DOHH2 (cell line): ENCODE results near the gene UBE4B.

Experiments used
- H3F3A ChIP-seq: fragments of 200-600 bp; sonication (generic), shearing (Covaris generic); 2 replicates; pipeline ENCODE4 v1.6.0; 2016; ENCODE audit warnings: antibody characterized with exemption, mild to moderate bottlenecking; ENCODE audit not compliant: control insufficient read depth, insufficient read depth
- H3K27ac ChIP-seq: fragments of 200-600 bp; sonication (generic); 2 replicates; pipeline ENCODE4 v1.5.1; 2014; ENCODE audit warnings: low read depth, mild to moderate bottlenecking, low read length, moderate library complexity
- H3K27me3 ChIP-seq: fragments of 200-600 bp; sonication (generic); 2 replicates; pipeline ENCODE4 v1.6.1; 2014; ENCODE audit warnings: mild to moderate bottlenecking, low read length, mixed read lengths; ENCODE audit not compliant: control insufficient read depth
- H3K36me3 ChIP-seq: fragments of 200-600 bp; sonication (generic); 2 replicates; pipeline ENCODE4 v1.6.1; 2014; ENCODE audit warnings: mild to moderate bottlenecking, low read length, moderate library complexity, mixed read lengths; ENCODE audit not compliant: control insufficient read depth
- H3K4me1 ChIP-seq: fragments of 200-600 bp; sonication (generic); 2 replicates; pipeline ENCODE4 v1.6.1; 2014; ENCODE audit warnings: mild to moderate bottlenecking, low read length, mixed read lengths; ENCODE audit not compliant: control insufficient read depth
- H3K4me2 ChIP-seq: fragments of 200-600 bp; sonication (generic); 2 replicates; pipeline ENCODE4 v1.6.0; 2014; ENCODE audit warnings: mild to moderate bottlenecking, low read length, moderate library complexity
- H3K4me3 ChIP-seq: fragments of 200-600 bp; sonication (generic); 2 replicates; pipeline ENCODE4 v1.5.1; 2014; ENCODE audit warnings: mild to moderate bottlenecking, low read length, mixed read lengths
- H3K79me2 ChIP-seq: fragments of 200-600 bp; sonication (generic); 2 replicates; pipeline ENCODE4 v1.6.1; 2014; ENCODE audit warnings: mild to moderate bottlenecking, low read length, mixed read lengths; ENCODE audit not compliant: control insufficient read depth
- H3K9me2 ChIP-seq: fragments of 200-600 bp; sonication (generic); replicated peaks from 2 replicates; pipeline ENCODE4 v1.6.1; 2014; ENCODE audit warnings: mild to moderate bottlenecking, low read length, mixed read lengths; ENCODE audit not compliant: control insufficient read depth
- H3K9me3 ChIP-seq: fragments of 200-600 bp; sonication (generic); 2 replicates; pipeline ENCODE4 v1.6.1; 2014; ENCODE audit warnings: antibody characterized with exemption, low read length, mixed read lengths; ENCODE audit not compliant: control insufficient read depth, insufficient read depth
- H4K20me1 ChIP-seq: fragments of 200-600 bp; sonication (generic); 2 replicates; pipeline ENCODE4 v1.6.0; 2014; ENCODE audit warnings: low read depth, mild to moderate bottlenecking, antibody characterized with exemption, low read length, moderate library complexity; ENCODE audit not compliant: control insufficient read depth, insufficient read depth
- EZH2phosphoT487 ChIP-seq: fragments of 200-600 bp; sonication (generic); IDR thresholded peaks from 2 replicates; pipeline ENCODE4 v1.6.1; 2017; ENCODE audit warnings: borderline replicate concordance, mild to moderate bottlenecking, antibody characterized with exemption, low read length, moderate library complexity, mixed read lengths
- TF ChIP-seq, protein P1 (sequence below): fragments of 200-600 bp; sonication (generic); IDR thresholded peaks from one replicate; pipeline ENCODE4 v1.5.1; 2014; ENCODE audit warnings: antibody characterized with exemption, mild to moderate bottlenecking, low read depth, low read length; ENCODE audit not compliant: poor library complexity, severe bottlenecking

UBE4B gene

DNA sequence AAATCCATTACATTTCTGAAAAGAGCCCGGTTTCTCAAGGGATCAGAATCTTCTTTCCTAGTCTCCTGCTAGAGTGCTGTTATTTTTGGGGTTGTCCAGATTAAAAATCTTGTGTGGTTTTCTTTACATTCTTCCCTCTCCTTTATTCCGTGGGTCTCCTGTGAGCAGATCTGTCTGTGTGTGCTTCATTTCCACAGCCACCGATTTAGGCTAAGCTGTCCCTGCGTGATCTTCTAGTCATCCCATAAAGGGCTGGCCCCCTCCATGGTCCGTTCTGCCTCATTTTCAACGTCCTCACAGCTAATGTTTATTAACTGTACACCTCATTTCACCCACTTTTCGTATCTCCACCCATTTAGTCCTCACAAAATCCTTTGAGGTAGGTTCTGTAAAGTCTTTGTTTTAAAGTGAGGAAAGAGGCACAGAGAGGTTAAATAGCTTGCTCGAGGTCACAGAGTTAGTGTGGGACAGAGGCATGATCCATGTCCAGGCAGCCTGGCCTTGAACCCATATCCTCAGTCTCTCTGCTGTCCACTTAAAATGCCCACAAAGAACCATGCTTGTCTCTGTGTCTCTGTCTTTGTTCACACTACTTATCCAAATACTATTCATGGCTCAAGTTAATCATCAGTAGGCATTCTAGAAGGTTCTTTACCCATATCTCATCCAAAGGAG lies 139.4 kb downstream of the UBE4B start:
- H3K4me1 ChIP-seq, result no peaks in the 10 kb centered on the region
- no peaks in the 10 kb centered on the region for H3K79me2 ChIP-seq
- H3K9me3 ChIP-seq, result no peaks in the 10 kb centered on the region
- no peaks in the 10 kb centered on the region for H4K20me1 ChIP-seq
- no peak overlapping the region for H3K4me2 ChIP-seq
- no peak overlapping the region for H3K4me3 ChIP-seq
- H3K36me3 ChIP-seq, result peaks cover 13% of the 10 kb centered on the region
- H3K27ac ChIP-seq, result no peak overlapping the region
- H3K9me2 ChIP-seq, result no peaks in the 10 kb centered on the region
- no peak for TF ChIP-seq EZH2phosphoT487
- TF ChIP-seq, protein P1, sequence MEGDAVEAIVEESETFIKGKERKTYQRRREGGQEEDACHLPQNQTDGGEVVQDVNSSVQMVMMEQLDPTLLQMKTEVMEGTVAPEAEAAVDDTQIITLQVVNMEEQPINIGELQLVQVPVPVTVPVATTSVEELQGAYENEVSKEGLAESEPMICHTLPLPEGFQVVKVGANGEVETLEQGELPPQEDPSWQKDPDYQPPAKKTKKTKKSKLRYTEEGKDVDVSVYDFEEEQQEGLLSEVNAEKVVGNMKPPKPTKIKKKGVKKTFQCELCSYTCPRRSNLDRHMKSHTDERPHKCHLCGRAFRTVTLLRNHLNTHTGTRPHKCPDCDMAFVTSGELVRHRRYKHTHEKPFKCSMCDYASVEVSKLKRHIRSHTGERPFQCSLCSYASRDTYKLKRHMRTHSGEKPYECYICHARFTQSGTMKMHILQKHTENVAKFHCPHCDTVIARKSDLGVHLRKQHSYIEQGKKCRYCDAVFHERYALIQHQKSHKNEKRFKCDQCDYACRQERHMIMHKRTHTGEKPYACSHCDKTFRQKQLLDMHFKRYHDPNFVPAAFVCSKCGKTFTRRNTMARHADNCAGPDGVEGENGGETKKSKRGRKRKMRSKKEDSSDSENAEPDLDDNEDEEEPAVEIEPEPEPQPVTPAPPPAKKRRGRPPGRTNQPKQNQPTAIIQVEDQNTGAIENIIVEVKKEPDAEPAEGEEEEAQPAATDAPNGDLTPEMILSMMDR, result no peak
- no peaks in the 10 kb centered on the region for H3F3A ChIP-seq
- no peaks in the 10 kb centered on the region for H3K27me3 ChIP-seq

DNA sequence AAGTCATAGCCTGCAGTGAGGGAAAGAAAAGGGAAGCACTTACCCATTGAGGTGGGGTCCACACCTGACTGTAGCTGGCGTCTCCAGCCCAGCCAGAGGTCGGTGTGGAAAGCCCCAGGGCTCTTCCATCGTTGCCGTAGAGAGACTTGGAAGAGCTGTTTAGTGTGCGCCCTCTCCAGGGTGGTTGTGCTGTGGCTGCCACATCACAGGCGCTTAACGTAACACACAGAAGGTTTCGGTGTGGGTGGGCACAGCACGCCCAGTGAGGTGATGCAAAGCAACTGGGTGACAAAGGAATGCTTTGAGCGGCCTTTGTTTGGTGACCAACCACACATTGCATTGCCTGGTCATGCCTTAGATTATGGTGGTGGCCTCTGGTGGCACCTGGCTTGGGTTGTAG lies 140.8 kb downstream of the UBE4B start:
- no peak overlapping the region for H3K4me2 ChIP-seq
- no peaks in the 10 kb centered on the region for H3K9me2 ChIP-seq
- H3F3A ChIP-seq, result no peaks in the 10 kb centered on the region
- H3K27ac ChIP-seq, result no peak overlapping the region
- TF ChIP-seq EZH2phosphoT487, result no peak
- TF ChIP-seq, protein P1, result no peak
- H3K27me3 ChIP-seq, result no peaks in the 10 kb centered on the region
- no peaks in the 10 kb centered on the region for H3K4me1 ChIP-seq
- no peak overlapping the region for H3K4me3 ChIP-seq
- H3K36me3 ChIP-seq, result peaks cover 9% of the 10 kb centered on the region
- H4K20me1 ChIP-seq, result no peaks in the 10 kb centered on the region
- H3K9me3 ChIP-seq, result no peaks in the 10 kb centered on the region
- H3K79me2 ChIP-seq, result no peaks in the 10 kb centered on the region

DNA sequence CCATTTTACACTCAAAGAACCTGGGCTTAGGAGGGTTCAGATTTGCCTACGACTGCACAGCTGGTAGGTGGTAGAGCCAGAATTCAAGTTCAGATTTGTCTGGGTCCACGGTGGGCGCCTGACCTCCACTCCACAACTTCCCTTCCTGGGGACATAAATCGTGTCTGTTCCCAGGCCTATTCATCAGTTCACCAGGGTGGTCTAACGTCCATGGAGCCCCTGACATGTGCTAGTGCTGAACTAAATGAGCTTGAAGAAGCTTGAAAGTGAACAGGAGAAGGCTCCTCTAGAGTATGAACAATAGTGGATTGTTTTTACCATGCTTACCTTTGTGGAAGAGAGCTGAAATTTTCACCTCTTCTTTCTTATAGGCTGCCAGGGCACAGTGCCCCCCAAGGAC lies 145.1 kb downstream of the UBE4B start:
- Histone ChIP-seq H3F3A (no peaks in the 10 kb centered on the region; the same call in 1 of the 2 replicates), H3K4me3 (no peak overlapping the region), H4K20me1 (no peaks in the 10 kb centered on the region), H3K9me2 (no peaks in the 10 kb centered on the region), H3K4me2 (no peak overlapping the region), H3K79me2 (no peaks in the 10 kb centered on the region), H3K4me1 (no peaks in the 10 kb centered on the region), H3K36me3 (no peaks in the 10 kb centered on the region; the same call in 1 of the 2 replicates), H3K9me3 (no peaks in the 10 kb centered on the region), H3K27me3 (no peaks in the 10 kb centered on the region), H3K27ac (no peak overlapping the region)
- TF ChIP-seq, protein P1, result no peak
- no peak for TF ChIP-seq EZH2phosphoT487
